ENCODE data around the gene AHSP. TPM values are rescaled to one million over a fixed set of nuclear protein-coding genes. Genes with fewer than 3 reads are reported as not detected.
"Not testable (repeated sequence)": the region's sequence is repeated elsewhere in the genome, so short reads cannot be mapped to it uniquely, and the experiment has no call there.

The AHSP gene, protein sequence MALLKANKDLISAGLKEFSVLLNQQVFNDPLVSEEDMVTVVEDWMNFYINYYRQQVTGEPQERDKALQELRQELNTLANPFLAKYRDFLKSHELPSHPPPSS
- total RNA-seq: not detected
- polyA plus RNA-seq: not detected
- 0 to 0.07 (median 0) reads per million in 6 experiments for total RNA-seq

- no peak for DNase-seq
- Mint-ChIP-seq H3K27me3 (peaks cover 8 to 25% (median 14%) of the 10 kb centered on the region in 5 donors), H3K4me3 (peak within 1 kb of the TSS in 5 of 10 donors; percentile 42 to 55 (median 49)), H3K27ac (peak within 1 kb of the TSS in 3 of 10 donors; percentile 56 to 60 (median 57)), H3K36me3 (no peaks in the 10 kb centered on the region), H3K4me1 (peaks cover 2 to 19% (median 10%) of the 10 kb centered on the region in 4 donors), H3K9me3 (no peaks in the 10 kb centered on the region)
- POLR2A ChIA-PET: no interaction called here
- ATAC-seq: no peak
Observed at GRCh38 chr16:31527734-31528274, at the start of gene AHSP. TSS of gene AHSP (plus strand) at chr16:31527900. CDS start at chr16:31528140, 240 bp downstream.

- H3K4me1 Mint-ChIP-seq: peaks cover 6 to 21% (median 17%) of the 10 kb centered on the region in 4 donors
- DNase-seq (no peak), ATAC-seq (no peak)
- no peaks in the 10 kb centered on the region for H3K27me3 Mint-ChIP-seq
- H3K27ac Mint-ChIP-seq: peak overlapping the region in 1 of 10 donors; percentile 20
- peak overlapping the region in 1 of 10 donors; percentile 59 for H3K4me3 Mint-ChIP-seq
- H3K9me3 Mint-ChIP-seq: peaks cover 0 to 2% (median 0%) of the 10 kb centered on the region in 9 donors
- POLR2A ChIA-PET: interaction anchor here (1.4 to 5.4 kb wide), 2 partner anchors 9 to 29 kb away, joined by 7 to 67 read pairs; partner anchors contain the start of gene RUSF1
- no peaks in the 10 kb centered on the region for H3K36me3 Mint-ChIP-seq
Observed at GRCh38 chr16:31478956-31479355, 48.7 kb upstream of the AHSP start.

DNA sequence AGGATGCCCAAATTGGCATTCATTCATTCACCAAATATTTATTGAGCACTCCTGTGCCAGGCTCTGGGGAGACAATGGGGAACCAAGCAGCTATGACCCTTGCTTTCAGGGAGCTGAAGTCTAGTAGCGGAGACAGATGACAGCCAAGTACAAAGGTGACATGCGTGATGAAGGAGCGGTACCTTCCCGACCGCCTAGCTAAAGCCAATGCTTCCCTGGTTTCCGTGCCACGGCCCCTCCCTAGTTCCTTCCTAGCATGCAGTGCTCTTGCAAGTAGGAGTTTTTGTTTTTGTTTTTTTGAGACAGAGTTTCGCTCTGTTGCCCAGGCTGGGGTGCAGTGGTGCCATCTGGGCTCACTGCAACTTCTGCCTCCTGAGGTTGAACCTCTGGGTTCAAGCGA is 47.9 kb upstream of the AHSP start:
- no peaks in the 10 kb centered on the region for H3K27me3 Mint-ChIP-seq
- ATAC-seq (no peak), DNase-seq (no peak)
- H3K36me3 Mint-ChIP-seq: no peaks in the 10 kb centered on the region
- peak overlapping the region in 2 of 10 donors; percentile 20 to 39 for H3K4me3 Mint-ChIP-seq
- H3K4me1 Mint-ChIP-seq: peaks cover 6 to 21% (median 17%) of the 10 kb centered on the region in 4 donors
- H3K27ac Mint-ChIP-seq: no peak overlapping the region
- H3K9me3 Mint-ChIP-seq: no peaks in the 10 kb centered on the region
- POLR2A ChIA-PET: interaction anchor here (1.4 to 5.4 kb wide), 2 partner anchors 8 to 28 kb away, joined by 7 to 67 read pairs; partner anchors contain the start of gene RUSF1

- H3K4me1 Mint-ChIP-seq: peaks cover 3 to 22% (median 17%) of the 10 kb centered on the region in 4 donors
- no peaks in the 10 kb centered on the region for H3K27me3 Mint-ChIP-seq
- no peaks in the 10 kb centered on the region for H3K36me3 Mint-ChIP-seq
- POLR2A ChIA-PET: no interaction called here
- no peaks in the 10 kb centered on the region for H3K9me3 Mint-ChIP-seq
- DNase-seq (no peak), ATAC-seq (no peak)
- H3K27ac Mint-ChIP-seq: peak overlapping the region in 1 of 10 donors; percentile 14
- H3K4me3 Mint-ChIP-seq: no peak overlapping the region
Observed at GRCh38 chr16:31480851-31481536, 46.7 kb upstream of the AHSP start.

- Mint-ChIP-seq H3K4me3 (peak within 1 kb of the TSS in 1 of 10 donors; percentile 15), H3K4me1 (peaks cover 5 to 24% (median 16%) of the 10 kb centered on the region in 4 donors), H3K9me3 (no peaks in the 10 kb centered on the region), H3K36me3 (no peaks in the 10 kb centered on the region), H3K27ac (peak within 1 kb of the TSS in 2 of 10 donors; percentile 14 to 38), H3K27me3 (no peaks in the 10 kb centered on the region)
- ATAC-seq (no peak), DNase-seq (no peak)
- POLR2A ChIA-PET: interaction anchor here (0.6 kb wide), 1 partner anchor 11 kb away, joined by 4 read pairs; no protein-coding TSS in a partner anchor
Observed at GRCh38 chr16:31483081-31483480, 44.6 kb upstream of the AHSP start, which contains the start of gene SLC5A2. TSS of gene SLC5A2 (plus strand) at chr16:31483123. CDS start at chr16:31483137, 14 bp downstream.

GRCh38 chr16:31484048-31484447 is 43.7 kb upstream of the AHSP start:
- POLR2A ChIA-PET, H3K36me3 Mint-ChIP-seq, H3K27ac Mint-ChIP-seq, H3K27me3 Mint-ChIP-seq, ATAC-seq, H3K9me3 Mint-ChIP-seq, DNase-seq: not testable (repeated sequence)
- H3K4me1 Mint-ChIP-seq: peaks cover 4 to 22% (median 16%) of the 10 kb centered on the region in 4 donors
- peak overlapping the region in 1 of 10 donors; percentile 56 for H3K4me3 Mint-ChIP-seq

DNA sequence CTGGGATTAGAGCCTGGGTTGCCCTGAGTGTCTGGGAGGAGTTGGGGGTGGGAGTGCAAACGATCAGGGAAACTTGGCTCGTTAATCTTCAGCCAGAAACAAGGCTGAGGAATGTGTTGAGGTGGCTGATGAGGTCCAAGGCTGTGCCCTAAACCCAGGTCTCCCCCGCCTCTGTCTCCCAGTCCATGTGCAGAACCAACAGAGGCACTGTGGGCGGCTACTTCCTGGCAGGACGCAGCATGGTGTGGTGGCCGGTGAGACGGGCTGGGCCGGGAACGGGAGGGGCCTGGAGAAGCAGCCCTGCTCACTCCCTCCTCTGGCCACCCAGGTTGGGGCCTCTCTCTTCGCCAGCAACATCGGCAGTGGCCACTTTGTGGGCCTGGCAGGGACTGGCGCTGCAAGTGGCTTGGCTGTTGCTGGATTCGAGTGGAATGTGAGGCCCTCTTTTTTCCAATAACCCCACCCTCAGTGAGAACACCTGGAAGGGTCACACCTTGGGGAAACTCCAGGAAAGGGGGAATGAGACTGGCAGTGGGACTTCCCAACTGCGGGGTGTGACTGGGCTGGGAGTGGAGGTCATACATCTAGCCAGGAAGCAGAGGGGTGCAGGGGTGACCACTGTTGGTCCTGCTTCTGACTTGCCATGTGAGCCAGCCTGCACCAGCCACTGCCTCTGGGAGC is 43.1 kb upstream of the AHSP start:
- POLR2A ChIA-PET: interaction anchor here (1.4 to 6.1 kb wide), 2 partner anchors 7 to 24 kb away, joined by 4 to 67 read pairs; no protein-coding TSS in a partner anchor
- Mint-ChIP-seq H3K27ac (no peak overlapping the region), H3K36me3 (no peaks in the 10 kb centered on the region), H3K4me3 (no peak overlapping the region), H3K4me1 (peaks cover 4 to 22% (median 16%) of the 10 kb centered on the region in 4 donors), H3K27me3 (no peaks in the 10 kb centered on the region), H3K9me3 (no peaks in the 10 kb centered on the region)
- DNase-seq: no peak
- no peak for ATAC-seq

DNA sequence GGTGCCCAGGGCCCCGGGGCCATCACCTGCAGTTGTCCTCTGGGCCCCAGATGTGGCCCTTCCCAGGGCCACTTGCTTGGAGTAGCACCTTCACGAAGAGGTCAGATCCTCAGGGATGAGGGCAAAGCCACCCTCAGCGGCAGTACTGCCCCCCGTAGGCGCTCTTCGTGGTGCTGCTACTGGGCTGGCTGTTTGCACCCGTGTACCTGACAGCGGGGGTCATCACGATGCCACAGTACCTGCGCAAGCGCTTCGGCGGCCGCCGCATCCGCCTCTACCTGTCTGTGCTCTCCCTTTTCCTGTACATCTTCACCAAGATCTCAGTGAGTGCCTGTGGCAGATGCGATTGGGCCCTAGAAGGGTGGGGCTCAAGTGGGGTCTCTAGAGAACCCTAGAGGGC is 42.1 kb upstream of the AHSP start:
- H3K4me1 Mint-ChIP-seq: peaks cover 4 to 22% (median 18%) of the 10 kb centered on the region in 4 donors
- H3K9me3 Mint-ChIP-seq: no peaks in the 10 kb centered on the region
- H3K4me3 Mint-ChIP-seq: peak overlapping the region in 7 of 10 donors; percentile 10 to 95 (median 67)
- H3K36me3 Mint-ChIP-seq: no peaks in the 10 kb centered on the region
- ATAC-seq (no peak), DNase-seq (no peak)
- no peaks in the 10 kb centered on the region for H3K27me3 Mint-ChIP-seq
- POLR2A ChIA-PET: interaction anchor here (0.9 to 6.1 kb wide), 3 partner anchors 8 to 25 kb away, joined by 3 to 67 read pairs (median 4); no protein-coding TSS in a partner anchor
- peak overlapping the region in 2 of 10 donors; percentile 52 to 55 for H3K27ac Mint-ChIP-seq

GRCh38 chr16:31486045-31486444 is 41.7 kb upstream of the AHSP start:
- Mint-ChIP-seq H3K36me3 (peaks cover 0 to 3% (median 0%) of the 10 kb centered on the region in 3 donors), H3K9me3 (no peaks in the 10 kb centered on the region), H3K4me3 (peak overlapping the region; percentile 19 to 95 (median 91)), H3K27ac (peak overlapping the region in 3 of 10 donors; percentile 37 to 55 (median 52)), H3K27me3 (no peaks in the 10 kb centered on the region), H3K4me1 (peaks cover 2 to 22% (median 18%) of the 10 kb centered on the region in 4 donors)
- no peak for ATAC-seq
- POLR2A ChIA-PET: interaction anchor here (0.9 to 6.1 kb wide), 5 partner anchors 8 to 26 kb away, joined by 3 to 67 read pairs (median 15); partner anchors contain the start of gene RUSF1
- DNase-seq: no peak

- H3K27ac Mint-ChIP-seq: peak overlapping the region; percentile 31 to 90 (median 86)
- no peaks in the 10 kb centered on the region for H3K9me3 Mint-ChIP-seq
- peaks cover 0 to 7% (median 1%) of the 10 kb centered on the region in 3 donors for H3K36me3 Mint-ChIP-seq
- peak in 1 of 2 donors; percentile 20 for ATAC-seq
- peak in 1 of 10 donors; percentile 23 for DNase-seq
- POLR2A ChIA-PET: interaction anchor here (0.5 to 6.1 kb wide), 12 partner anchors 9 to 610 kb away, joined by 3 to 67 read pairs (median 6); partner anchors contain the start of genes ARMC5, FUS and RUSF1
- H3K4me3 Mint-ChIP-seq: peak overlapping the region; percentile 88 to 95 (median 92)
- peaks cover 2 to 22% (median 18%) of the 10 kb centered on the region in 4 donors for H3K4me1 Mint-ChIP-seq
- no peaks in the 10 kb centered on the region for H3K27me3 Mint-ChIP-seq
Observed at GRCh38 chr16:31487071-31487719, 40.5 kb upstream of the AHSP start.

- DNase-seq (peak; percentile 53 to 88 (median 76)), ATAC-seq (peak; percentile 88 to 90)
- H3K27me3 Mint-ChIP-seq: no peaks in the 10 kb centered on the region
- peak overlapping the region; percentile 88 to 95 (median 92) for H3K4me3 Mint-ChIP-seq
- H3K36me3 Mint-ChIP-seq: peaks cover 0 to 11% (median 4%) of the 10 kb centered on the region in 3 donors
- H3K4me1 Mint-ChIP-seq: peaks cover 2 to 24% (median 18%) of the 10 kb centered on the region in 4 donors
- H3K9me3 Mint-ChIP-seq: no peaks in the 10 kb centered on the region
- POLR2A ChIA-PET: interaction anchor here (0.5 to 6.1 kb wide), 17 partner anchors 10 to 611 kb away, joined by 3 to 67 read pairs (median 4); partner anchors contain the start of genes ARMC5, FUS and RUSF1
- H3K27ac Mint-ChIP-seq: peak overlapping the region; percentile 46 to 90 (median 86)
Observed at GRCh38 chr16:31487720-31488467, 39.8 kb upstream of the AHSP start.
